LNCaP clone FGC (cell line): Measurements from ENCODE around the gene VGLL3.

Experiments used
- DNase-seq: peaks from one replicate; pipeline ENCODE4 v3.0.0-alpha.2; 2011; ENCODE audit warnings: low read depth
- H3K4me3 ChIP-seq: 2 replicates; pipeline ENCODE4 v1.5.1; 2011; ENCODE audit warnings: mild to moderate bottlenecking, low read depth, low read length, control low read depth
- TF ChIP-seq, protein P1 (sequence below): IDR thresholded peaks from 2 replicates; pipeline ENCODE4 v1.5.1; 2012; ENCODE audit warnings: mild to moderate bottlenecking; ENCODE audit not compliant: control insufficient read depth, insufficient read depth; ENCODE audit errors: extremely low read depth

The VGLL3 gene

DNA sequence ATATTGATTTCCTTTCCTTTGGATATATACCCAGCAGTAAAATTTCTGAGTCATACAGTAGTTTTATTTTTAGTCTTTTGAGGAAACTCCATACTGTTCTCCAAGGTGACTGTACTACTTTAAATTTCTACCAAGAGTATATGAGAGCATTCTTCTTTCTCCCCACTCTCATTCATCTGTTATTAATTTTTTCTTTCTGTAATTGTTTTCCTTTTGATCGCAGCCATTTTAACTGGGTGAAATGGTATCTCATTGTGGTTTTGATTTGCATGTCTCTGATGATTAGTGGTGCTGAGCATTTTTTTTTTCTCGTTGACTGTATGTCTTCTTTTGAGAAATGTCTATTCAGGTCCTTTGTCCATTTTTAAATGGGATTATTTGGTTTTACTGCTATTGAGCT lies 18.3 kb upstream of the VGLL3 start:
- DNase-seq: no peak
- TF ChIP-seq, protein P1, sequence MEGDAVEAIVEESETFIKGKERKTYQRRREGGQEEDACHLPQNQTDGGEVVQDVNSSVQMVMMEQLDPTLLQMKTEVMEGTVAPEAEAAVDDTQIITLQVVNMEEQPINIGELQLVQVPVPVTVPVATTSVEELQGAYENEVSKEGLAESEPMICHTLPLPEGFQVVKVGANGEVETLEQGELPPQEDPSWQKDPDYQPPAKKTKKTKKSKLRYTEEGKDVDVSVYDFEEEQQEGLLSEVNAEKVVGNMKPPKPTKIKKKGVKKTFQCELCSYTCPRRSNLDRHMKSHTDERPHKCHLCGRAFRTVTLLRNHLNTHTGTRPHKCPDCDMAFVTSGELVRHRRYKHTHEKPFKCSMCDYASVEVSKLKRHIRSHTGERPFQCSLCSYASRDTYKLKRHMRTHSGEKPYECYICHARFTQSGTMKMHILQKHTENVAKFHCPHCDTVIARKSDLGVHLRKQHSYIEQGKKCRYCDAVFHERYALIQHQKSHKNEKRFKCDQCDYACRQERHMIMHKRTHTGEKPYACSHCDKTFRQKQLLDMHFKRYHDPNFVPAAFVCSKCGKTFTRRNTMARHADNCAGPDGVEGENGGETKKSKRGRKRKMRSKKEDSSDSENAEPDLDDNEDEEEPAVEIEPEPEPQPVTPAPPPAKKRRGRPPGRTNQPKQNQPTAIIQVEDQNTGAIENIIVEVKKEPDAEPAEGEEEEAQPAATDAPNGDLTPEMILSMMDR: no peak
- H3K4me3 ChIP-seq: no peak overlapping the region

DNA sequence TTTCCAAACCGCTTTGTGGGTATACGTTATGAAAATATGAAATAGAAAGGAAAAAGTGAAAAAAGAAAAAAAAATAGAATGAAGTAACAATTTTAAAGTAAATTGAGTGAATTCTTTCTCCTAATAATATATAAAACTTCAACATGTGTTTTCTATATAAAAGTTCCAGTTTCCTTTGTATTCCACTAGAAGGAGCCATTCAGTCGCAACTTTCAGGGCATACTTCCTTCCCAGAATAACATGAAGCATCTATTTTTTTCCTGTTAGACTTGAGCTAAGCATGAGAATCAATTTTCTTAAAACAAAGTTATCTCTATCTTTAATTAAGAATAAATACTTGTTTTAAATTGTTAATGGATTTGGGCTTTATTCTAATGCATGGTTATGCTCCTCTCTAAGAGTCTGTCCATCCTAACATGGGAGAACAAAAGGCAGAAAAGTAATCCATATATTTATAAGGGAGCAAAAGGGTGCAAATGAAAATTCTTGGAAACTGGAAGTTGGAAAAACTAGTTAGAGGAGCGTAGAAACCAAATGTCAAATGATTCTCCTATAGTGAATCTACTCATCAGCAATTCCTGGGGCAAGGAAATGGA lies 16.0 kb upstream of the VGLL3 start:
- TF ChIP-seq, protein P1: peak; percentile 52
- peak; percentile 4 for DNase-seq
- H3K4me3 ChIP-seq: no peak overlapping the region

DNA sequence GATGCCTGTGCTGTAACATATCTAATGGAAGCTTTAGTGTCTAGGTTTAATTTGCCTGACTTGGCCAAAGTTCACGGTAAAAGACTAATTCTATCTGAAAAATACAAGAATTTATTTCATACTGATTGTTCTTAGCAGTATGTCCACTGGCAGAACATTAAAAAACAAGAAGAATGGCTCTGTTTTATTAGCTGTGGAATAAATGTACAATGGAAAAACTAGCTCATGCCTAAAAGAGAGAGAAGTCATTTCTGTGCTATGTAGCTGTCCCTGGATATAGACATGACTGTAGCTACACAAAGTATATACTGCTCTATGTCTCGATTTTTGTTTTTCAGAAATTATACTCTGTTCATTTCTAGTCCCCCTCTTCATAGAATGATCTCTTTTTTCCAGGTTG lies 13.9 kb upstream of the VGLL3 start:
- H3K4me3 ChIP-seq: no peak overlapping the region
- no peak for DNase-seq
- TF ChIP-seq, protein P1: no peak

DNA sequence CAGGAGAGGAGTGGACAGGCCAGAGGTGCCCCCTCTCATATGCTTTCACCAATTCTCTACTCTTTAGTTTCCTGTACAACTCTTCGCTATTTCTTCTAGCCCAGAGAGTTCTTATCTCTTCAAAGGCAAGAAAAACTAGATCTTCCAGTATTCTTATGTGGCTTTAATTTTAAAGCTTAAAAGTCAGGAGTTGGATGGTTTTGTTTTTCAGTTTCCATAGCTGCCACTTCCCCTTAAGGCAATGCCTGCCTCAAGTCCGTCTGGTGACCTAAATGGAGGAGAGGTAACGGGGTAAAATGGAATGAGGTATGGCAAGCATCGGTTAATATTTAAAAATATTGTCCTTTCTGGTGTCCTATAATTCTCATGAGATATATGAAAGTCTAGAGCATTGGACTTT lies 11.4 kb upstream of the VGLL3 start:
- H3K4me3 ChIP-seq: no peak overlapping the region
- no peak for DNase-seq
- TF ChIP-seq, protein P1: no peak

DNA sequence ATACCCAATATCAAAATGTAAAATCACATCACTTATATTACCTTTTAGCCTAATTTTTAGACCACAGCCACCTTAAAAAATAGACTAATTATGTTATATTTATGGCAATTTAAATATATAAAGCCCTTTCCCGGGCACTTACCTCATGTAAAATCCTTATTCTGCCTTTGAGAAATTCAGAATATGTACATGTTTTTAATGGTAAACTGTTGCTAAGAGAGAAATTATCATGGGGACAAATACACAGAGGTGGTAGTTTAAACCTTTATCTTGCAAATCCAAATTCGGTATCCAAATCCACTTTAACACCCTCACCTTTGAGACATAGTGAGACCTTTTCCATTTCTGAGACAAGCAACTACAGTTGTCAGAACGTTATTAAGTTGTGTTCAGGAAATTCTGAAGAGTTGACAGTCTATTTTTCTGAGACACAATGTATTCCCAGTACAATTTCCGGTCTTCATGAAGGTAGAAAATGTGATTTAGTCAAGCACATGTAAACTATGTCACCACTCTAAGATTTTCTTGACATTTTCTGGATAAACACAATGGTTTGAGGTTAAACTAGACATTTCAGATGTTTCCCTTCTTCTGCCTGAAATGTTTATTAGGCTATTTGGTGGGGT lies 10.6 kb upstream of the VGLL3 start:
- DNase-seq: no peak
- TF ChIP-seq, protein P1: no peak
- H3K4me3 ChIP-seq: no peak overlapping the region

DNA sequence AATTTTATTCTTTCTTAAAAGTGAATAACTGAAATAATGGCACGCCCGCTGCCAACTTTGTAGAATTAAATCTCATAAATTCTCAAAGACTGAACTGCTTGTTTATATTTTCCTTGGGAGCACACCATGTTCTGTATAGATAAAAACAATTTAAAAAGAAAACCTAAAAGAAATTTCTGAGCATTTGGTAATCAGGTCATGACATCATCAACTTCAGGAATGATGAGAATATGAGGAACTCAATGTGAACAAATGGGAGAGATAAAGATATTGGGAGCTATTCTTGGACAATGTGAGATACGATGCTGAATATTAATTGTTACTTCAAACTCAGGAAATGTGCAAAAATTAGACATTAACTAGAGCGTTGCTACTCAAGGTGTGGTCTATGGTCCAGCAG lies 10.0 kb upstream of the VGLL3 start:
- TF ChIP-seq, protein P1: no peak
- DNase-seq: no peak
- H3K4me3 ChIP-seq: no peak overlapping the region

DNA sequence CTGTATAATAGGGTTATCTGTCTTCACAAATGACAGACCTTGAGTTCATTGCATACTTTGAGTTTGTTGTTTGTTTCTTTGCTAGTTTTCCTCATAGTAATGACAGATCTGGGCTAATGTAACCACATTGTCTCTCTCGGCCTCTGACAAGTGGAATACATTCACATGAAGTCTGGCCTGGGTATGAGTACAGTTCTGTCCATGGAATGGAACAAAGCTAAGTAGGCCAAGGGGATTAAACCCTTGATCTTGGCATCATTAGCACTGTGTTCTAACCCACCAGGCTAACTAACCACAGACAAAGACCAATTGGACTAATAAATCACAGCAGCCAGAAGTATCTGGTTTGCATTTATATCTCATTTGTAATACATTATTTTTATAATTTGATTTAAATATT lies 7.6 kb upstream of the VGLL3 start:
- no peak for DNase-seq
- H3K4me3 ChIP-seq: no peak overlapping the region
- TF ChIP-seq, protein P1: no peak
